Thymus (tissue), 11 donors: Measurements from ENCODE around the gene PMFBP1. TPM values are rescaled to one million over a fixed set of nuclear protein-coding genes. Genes with fewer than 3 reads are reported as not detected.

Experiments
- DNase-seq, 9 donors: peaks; one replicate each; pipeline ENCODE4 v3.0.0-alpha.2; 2013; ENCODE audit warnings: low spot score in 9 of 9, low read depth in 6 of 9, missing footprints in 1 of 9
- H3K27ac ChIP-seq, 2 donors: one replicate each; pipeline ENCODE4 v1.5.1; 2013; ENCODE audit warnings: control low read depth in 1 of 2, low read depth in 1 of 2, low read length in 1 of 2, mild to moderate bottlenecking in 1 of 2, moderate library complexity in 1 of 2
- H3K27me3 ChIP-seq, 2 donors: one replicate each; pipeline ENCODE4 v1.5.1; 2013; ENCODE audit warnings: low read length in 1 of 2; ENCODE audit not compliant: control insufficient read depth in 2 of 2, insufficient read depth in 1 of 2
- H3K36me3 ChIP-seq, 2 donors: one replicate each; pipeline ENCODE4 v1.5.1; 2013; ENCODE audit warnings: low read length in 1 of 2, mild to moderate bottlenecking in 1 of 2, moderate library complexity in 1 of 2; ENCODE audit not compliant: control insufficient read depth in 2 of 2, insufficient read depth in 2 of 2
- H3K4me1 ChIP-seq, 2 donors: one replicate each; pipeline ENCODE4 v1.5.1; 2013; ENCODE audit warnings: low read length in 2 of 2; ENCODE audit not compliant: control insufficient read depth in 2 of 2, insufficient read depth in 2 of 2
- H3K4me3 ChIP-seq, 2 donors: one replicate each; pipeline ENCODE4 v1.5.1; 2013; ENCODE audit warnings: low read length in 2 of 2, control low read depth in 1 of 2, mild to moderate bottlenecking in 1 of 2
- H3K9me3 ChIP-seq, 2 donors: one replicate each; pipeline ENCODE4 v1.5.1; 2013; ENCODE audit warnings: low read length in 1 of 2, mild to moderate bottlenecking in 1 of 2; ENCODE audit not compliant: control insufficient read depth in 2 of 2, insufficient read depth in 1 of 2
- WGBS: extraction: QIAGEN DNeasy Blood & Tissue Kit; methylation state at CpG from one replicate; pipeline ENCODE4 v1.1.7; 2013; 5-methylcytosine and 5-hydroxymethylcytosine counted together
- polyA plus RNA-seq: library from polyadenylated mRNA; stranded (reverse); fragments of 200-250 nt; gene quantifications from one replicate; pipeline ENCODE4 v1.2.3, GENCODE V29; 2013
- total RNA-seq: library from RNA; stranded (reverse); fragments of 120-200 nt; gene quantifications from one replicate; pipeline ENCODE4 v1.2.4, GENCODE V29; 2013
- donor health status: healthy.

The PMFBP1 gene
- total and polyA plus RNA-seq, 2 donors = 1.8 to 2.1 TPM

DNA sequence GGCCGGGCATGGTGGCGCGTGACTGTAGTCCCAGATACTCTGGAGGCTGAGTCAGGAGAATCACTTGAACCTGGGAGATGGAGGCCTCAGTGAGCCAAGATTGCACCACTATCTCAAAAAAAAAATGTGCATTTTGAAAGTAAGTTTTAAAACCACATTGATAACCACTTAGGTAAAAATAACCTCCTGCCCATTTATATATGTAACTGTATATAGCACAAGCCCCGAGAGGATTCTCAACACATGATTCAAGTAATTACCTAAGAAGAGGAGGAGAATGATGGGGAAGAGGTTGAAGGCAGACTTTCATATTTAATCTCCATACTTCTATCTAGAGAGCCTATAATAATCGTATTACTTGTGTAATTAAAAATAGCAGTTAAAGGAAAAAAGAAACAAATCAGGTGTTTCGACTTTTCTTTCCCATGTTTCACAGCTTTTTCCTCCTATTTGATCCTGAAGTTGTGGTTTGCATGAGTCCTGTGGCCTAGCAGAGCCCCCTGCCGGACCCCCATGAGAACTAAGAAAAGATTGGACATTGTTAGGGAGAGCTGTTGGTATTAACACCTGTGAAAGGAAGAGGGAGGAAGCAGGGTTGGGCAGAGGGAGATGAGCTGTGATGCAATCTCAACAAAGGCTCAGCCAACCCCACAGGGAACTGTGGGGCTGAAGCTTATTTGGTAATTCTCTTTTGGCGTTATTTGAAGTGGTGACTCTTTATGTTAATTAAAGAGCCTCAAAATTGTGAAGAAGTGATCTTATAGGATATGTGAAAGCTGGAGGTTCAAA is 22.1 kb downstream of the PMFBP1 start:
- Histone ChIP-seq H3K4me3 (no peak overlapping the region), H3K36me3 (no peaks in the 10 kb centered on the region), H3K27ac (no peak overlapping the region), H3K9me3 (no peaks in the 10 kb centered on the region), H3K4me1 (peaks cover 0 to 2% of the 10 kb centered on the region in 2 donors), H3K27me3 (no peaks in the 10 kb centered on the region)
- DNase-seq = no peak
- 83% methylated on average over 8 of the region's 8 CpGs for WGBS

- no peak for DNase-seq
- Histone ChIP-seq H3K9me3 (no peaks in the 10 kb centered on the region), H3K4me3 (no peak overlapping the region), H3K36me3 (no peaks in the 10 kb centered on the region), H3K4me1 (no peaks in the 10 kb centered on the region), H3K27me3 (no peaks in the 10 kb centered on the region), H3K27ac (no peak overlapping the region)
- WGBS = 97% methylated on average over 1 of the region's 1 CpG
These were observed 29.5 kb downstream of the PMFBP1 start for GRCh38 chr16:72142476-72142875.

GRCh38 chr16:72139908-72140307 is 32.0 kb downstream of the PMFBP1 start:
- no peak overlapping the region for H3K4me3 ChIP-seq
- 100% methylated on average over 2 of the region's 2 CpGs for WGBS

DNA sequence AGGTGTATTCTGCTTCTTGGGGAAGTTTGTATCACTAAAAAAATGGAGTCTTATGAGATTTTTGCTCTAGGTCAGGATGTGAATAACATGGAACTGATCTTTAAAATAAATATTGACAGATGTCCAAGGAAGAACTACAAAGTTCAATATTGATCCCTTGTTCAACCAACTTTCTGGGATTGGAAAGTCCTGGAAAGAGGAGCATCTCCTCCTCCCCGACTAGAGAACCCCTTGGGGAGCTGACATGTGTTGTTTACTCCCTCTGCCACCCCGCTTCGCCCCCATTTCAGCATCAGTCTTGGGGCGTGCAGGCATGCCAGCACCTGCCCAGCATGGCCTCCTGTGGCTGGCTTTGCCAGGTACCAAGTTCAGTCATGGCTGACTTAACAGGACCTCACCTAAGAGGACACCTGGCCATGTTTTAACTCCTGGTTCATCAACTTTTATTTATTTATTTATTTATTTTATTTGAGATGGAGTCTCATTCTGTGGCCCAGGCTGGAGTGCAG is 33.8 kb downstream of the PMFBP1 start:
- H3K4me1 ChIP-seq = no peaks in the 10 kb centered on the region
- H3K9me3 ChIP-seq = no peaks in the 10 kb centered on the region
- H3K36me3 ChIP-seq = peaks cover 0 to 4% of the 10 kb centered on the region in 2 donors
- no peak overlapping the region for H3K27ac ChIP-seq
- WGBS = 98% methylated on average over 4 of the region's 4 CpGs
- no peak for DNase-seq
- H3K4me3 ChIP-seq = no peak overlapping the region
- H3K27me3 ChIP-seq = no peaks in the 10 kb centered on the region

More at GRCh38 chr16:72139908-72140307, 32.0 kb downstream of the PMFBP1 start:
- no peaks in the 10 kb centered on the region for H3K27me3 ChIP-seq
- H3K9me3 ChIP-seq = no peaks in the 10 kb centered on the region
- no peak overlapping the region for H3K27ac ChIP-seq
- no peaks in the 10 kb centered on the region for H3K4me1 ChIP-seq
- H3K36me3 ChIP-seq = peaks cover 0 to 4% of the 10 kb centered on the region in 2 donors
- DNase-seq = no peak

DNA sequence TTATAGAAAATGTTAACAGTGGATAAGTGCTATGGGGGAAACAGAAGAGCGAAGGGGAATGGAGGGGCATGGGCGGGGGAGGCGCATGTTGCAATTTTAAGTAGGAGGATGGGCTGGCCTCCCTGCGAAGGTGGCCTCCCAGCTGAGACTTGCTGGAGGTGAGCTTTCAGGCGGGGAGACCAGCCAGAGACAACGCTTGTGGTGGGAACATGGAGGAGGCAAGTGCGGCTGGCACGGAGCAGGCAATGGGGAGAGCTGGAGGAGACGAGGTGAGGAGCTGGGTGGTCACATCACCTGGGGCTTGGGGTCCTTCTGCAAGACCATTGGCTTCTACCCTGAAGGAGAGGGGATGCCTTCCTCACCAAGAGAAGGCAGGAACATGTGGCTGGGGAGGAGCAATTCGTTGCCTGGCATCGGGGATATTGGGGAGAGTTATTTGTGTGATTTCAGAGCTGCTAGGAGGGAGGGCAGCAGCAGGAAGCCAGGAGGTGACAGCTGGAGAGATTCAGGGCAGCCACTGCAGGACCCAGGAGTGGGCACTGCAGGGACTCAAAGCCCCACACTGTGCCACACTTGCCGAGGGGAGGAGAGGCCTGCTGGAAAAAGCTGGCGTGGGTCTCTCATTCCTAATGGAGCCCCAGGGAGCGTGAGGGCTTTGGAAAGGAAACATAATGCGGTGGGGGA is 34.4 kb downstream of the PMFBP1 start:
- Histone ChIP-seq H3K9me3 (no peaks in the 10 kb centered on the region), H3K4me1 (no peaks in the 10 kb centered on the region), H3K27me3 (no peaks in the 10 kb centered on the region), H3K27ac (no peak overlapping the region), H3K36me3 (peaks cover 0 to 6% of the 10 kb centered on the region in 2 donors), H3K4me3 (no peak overlapping the region)
- no peak for DNase-seq
- 96% methylated on average over 15 of the region's 15 CpGs for WGBS

DNA sequence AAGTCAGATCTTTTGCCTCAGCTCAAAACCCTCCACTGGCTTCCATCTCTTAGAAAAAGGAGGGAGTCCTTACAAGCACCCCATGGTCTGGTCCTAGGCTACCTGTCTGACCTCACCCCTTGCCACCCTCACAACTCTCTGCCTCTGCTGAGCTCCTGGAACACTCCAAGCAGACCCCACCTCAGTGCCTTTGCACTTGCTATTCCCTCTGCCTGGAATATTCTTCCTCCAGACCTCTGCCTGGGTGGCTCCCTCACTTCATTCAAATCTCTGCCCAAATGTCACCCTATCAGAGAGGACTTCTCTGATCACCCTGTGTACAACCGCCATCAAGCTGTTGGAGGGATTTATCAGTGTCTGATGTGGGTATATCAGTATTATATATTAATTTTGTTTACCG is 37.4 kb downstream of the PMFBP1 start:
- peaks cover 0 to 7% of the 10 kb centered on the region in 2 donors for H3K36me3 ChIP-seq
- H3K27ac ChIP-seq = no peak overlapping the region
- no peaks in the 10 kb centered on the region for H3K27me3 ChIP-seq
- H3K4me1 ChIP-seq = no peaks in the 10 kb centered on the region
- no peak overlapping the region for H3K4me3 ChIP-seq
- 97% methylated on average over 2 of the region's 2 CpGs for WGBS
- H3K9me3 ChIP-seq = no peaks in the 10 kb centered on the region
- no peak for DNase-seq

- no peak overlapping the region for H3K4me3 ChIP-seq
- whole genome bisulfite sequencing = 100% methylated on average over 3 of the region's 3 CpGs
- no peak overlapping the region for H3K27ac ChIP-seq
- H3K9me3 ChIP-seq = no peaks in the 10 kb centered on the region
- H3K36me3 ChIP-seq = peaks cover 0 to 7% of the 10 kb centered on the region in 2 donors
- no peaks in the 10 kb centered on the region for H3K4me1 ChIP-seq
- H3K27me3 ChIP-seq = no peaks in the 10 kb centered on the region
- DNase-seq = no peak
These were observed 39.2 kb downstream of the PMFBP1 start for GRCh38 chr16:72132726-72133125.

DNA sequence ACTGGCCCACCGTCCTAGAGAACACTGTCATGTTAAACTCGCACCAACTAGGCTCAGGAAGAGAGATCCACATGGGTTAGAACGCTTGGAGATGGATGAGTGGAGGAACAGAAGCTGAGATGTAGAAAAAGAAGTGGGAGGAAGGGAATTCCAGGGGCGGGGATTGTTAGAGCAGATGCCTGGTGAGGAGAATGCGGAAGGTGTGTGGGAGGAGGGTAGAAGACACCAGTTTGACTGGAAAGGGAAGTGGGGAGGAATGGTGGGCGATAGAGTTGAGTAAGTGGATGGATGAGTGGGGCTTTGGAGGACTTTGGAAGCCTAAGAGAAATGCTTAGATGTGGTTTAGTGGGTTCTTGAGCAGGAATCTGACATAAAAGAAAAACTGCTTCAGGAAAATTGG is 40.9 kb downstream of the PMFBP1 start:
- WGBS = 94% methylated on average over 6 of the region's 6 CpGs
- DNase-seq = no peak
- H3K36me3 ChIP-seq = peaks cover 0 to 3% of the 10 kb centered on the region in 2 donors

GRCh38 chr16:72129976-72130656 is 41.8 kb downstream of the PMFBP1 start:
- WGBS = 96% methylated on average over 7 of the region's 7 CpGs

More for the DNA sequence above, 40.9 kb downstream of the PMFBP1 start:
- no peak overlapping the region for H3K27ac ChIP-seq
- H3K4me3 ChIP-seq = no peak overlapping the region
- no peaks in the 10 kb centered on the region for H3K4me1 ChIP-seq
- H3K27me3 ChIP-seq = no peaks in the 10 kb centered on the region
- H3K9me3 ChIP-seq = no peaks in the 10 kb centered on the region

More at GRCh38 chr16:72129976-72130656, 41.8 kb downstream of the PMFBP1 start:
- no peak overlapping the region for H3K4me3 ChIP-seq
- H3K36me3 ChIP-seq = peaks cover 0 to 2% of the 10 kb centered on the region in 2 donors
- no peak overlapping the region for H3K27ac ChIP-seq
- H3K4me1 ChIP-seq = peaks cover 0 to 4% of the 10 kb centered on the region in 2 donors
- H3K27me3 ChIP-seq = no peaks in the 10 kb centered on the region
- DNase-seq = no peak
- no peaks in the 10 kb centered on the region for H3K9me3 ChIP-seq
